ENCODE results near the gene PAPSS1.
"Not testable (repeated sequence)": the region's sequence is repeated elsewhere in the genome, so short reads cannot be mapped to it uniquely, and the experiment has no call there.

The PAPSS1 gene

DNA sequence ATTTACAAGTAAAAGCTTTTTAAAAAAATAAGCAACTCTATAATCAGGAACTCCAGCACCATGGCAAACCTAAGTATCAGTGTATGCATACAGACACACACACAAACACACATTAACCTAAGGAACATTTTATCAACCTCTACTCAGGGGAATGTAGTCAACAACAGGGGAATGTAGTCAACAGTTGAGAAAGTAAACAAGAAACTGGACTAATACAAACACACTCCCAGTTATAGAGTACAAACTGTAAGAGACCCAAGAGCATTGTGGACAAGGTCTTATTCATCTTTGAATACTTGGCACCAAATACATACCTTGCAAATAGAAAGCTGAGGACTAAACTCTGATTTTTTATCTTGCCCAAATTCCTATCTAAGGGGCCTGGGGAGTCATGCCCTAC is 36.2 kb downstream of the PAPSS1 start:
- no peak for DNase-seq

DNA sequence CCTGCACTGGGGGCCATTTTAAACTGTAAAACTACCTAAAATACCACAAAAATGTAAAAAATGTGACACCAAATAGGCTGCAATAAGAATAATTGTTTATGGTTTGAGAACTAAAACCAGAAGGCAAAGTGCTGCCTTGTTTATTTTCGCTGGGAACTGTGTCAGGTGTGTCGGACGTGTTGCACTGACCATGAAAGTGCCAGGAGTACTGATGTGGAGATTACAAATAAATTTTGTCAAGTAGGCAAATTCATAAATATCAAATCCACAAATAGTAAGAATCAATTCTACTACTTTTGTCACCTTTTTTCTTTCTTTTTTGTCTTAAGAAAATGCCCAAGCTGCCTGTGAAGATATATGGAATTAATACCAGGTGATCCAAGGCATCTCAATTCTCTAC is 37.7 kb downstream of the PAPSS1 start:
- no peak for DNase-seq

DNA sequence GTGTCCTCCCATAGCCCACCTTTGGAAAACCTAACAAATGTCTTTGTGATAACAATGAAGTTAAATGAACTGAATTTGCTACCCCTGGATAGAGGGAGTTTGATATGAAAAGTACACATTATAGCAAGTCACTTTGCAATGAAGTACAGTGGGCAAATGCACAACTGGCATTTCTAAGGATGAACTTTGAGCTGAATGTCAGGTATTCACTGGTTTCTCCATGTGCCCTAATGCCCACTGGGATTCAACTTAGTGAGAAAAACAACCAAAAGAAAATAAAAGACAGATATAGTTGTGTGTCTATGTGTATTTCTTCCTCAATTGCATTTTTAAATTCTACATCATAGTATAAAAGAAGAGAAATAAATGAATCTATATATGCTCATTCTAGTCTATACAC is 51.0 kb downstream of the PAPSS1 start:
- DNase-seq: no peak

DNA sequence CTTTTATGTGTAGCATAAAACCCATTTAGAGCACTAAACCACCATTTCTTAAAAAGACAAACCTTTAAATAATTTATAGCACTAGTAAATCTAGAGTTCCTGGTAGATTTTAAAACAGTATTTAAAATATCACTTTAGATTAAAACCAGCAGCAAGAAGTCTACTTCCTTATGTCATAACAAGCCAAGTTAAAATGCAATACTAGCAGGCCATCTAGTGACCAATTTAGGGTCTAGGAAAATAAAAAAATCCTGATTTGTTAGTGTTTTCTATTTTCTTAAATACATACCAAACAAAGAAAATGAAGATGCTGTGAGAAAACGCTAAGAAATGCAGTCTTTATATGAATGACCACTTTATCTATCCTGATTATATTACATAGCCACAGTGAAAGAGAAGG is 53.9 kb downstream of the PAPSS1 start:
- no peak for DNase-seq

DNA sequence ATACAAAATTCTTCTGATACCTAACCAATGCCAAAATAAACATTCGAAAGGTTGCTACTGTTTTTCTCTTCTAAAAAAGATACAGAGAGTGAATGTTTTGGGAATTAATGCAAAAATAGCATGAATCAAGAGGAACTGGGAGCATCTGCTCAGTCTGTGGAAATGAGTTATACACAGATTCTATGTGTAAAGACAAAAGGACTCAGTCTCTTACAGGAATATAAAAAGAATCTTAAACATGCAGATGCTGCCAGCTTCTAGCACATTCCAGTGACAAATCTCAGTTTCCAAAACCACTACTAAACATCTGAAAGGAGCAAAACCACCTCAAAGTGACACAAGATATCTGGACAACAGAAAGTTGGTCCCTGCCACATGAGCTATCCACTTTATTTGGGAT is 55.0 kb downstream of the PAPSS1 start:
- no peak for DNase-seq

DNA sequence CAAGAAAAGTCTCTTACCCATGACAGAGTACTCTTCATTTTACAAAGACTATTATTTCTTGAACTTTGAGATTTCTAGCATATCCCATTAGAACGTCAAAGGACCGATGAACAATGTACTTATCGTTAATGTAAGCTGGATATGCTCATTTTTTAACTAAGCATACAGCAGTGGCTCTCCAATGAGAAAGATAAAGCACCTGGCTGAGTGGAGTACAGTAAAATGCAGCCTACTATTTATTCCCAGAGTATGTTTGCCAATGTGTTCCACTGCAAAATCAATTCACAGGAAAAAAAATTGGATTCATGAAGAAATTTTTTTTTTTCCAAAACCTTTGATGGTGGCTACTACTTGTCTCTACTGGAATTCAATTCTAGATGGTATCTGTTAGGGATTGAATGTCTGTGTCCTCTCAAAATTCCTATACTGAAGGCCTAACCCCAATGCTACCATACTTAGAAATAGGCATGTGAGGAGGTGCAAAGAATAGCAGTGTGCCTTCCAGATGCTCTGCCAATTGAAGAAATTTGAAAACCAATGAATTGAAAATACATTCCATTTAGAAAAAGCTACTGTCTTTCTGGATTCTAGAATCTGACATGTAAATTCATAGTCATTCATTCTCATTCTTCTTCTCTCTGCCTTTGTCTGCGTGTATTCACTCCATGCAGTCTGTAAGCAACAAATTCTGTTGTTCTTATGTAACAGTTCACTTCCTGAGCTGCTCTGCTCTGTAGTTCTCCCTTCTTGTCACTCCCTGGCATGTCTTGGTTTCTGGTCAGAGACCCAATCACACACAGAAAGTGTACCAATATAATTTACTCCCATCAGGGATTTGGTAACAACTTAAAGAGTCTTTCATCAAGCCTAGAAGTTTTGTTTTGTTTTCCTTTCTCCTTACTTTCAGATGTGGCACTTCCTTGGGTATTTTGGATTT is 61.4 kb downstream of the PAPSS1 start:
- DNase-seq: no peak

DNA sequence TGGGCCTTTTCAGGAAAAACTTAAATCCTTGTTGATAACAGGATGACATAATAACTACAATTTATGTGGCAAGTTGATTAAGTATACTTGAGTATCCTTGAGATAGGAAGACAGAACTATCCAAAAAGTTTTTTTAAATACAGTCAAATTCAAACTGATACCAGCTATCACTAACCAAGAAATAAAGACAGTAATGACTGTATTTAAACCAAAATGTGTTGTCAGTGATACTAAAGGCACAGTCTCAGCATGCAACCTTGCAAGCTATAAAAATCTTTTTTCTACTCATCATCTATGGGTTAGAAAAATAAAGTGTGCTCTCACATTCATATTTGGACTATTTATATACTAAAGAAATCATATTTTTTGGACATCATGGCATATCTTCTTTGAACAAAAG is 64.7 kb downstream of the PAPSS1 start:
- no peak for DNase-seq

DNA sequence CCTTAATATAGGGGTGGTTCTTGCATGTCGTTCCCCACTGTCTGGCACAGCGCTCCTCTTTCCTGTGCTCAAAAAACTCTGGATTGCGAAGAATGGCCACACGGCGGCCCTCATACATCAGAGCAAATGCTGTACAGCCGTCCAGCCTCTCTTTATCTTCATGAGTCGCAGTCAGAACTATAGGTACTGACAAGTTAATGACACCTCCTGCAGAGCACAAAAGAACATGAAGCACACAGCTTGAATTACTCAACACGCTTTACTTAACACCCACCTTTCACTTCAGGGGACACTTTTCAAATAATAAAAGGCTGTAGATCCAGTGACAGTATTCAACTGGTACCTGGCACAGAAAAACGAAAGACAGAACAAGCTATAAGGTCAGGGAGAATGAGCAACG is 65.3 kb downstream of the PAPSS1 start:
- DNase-seq: peak; percentile 80

DNA sequence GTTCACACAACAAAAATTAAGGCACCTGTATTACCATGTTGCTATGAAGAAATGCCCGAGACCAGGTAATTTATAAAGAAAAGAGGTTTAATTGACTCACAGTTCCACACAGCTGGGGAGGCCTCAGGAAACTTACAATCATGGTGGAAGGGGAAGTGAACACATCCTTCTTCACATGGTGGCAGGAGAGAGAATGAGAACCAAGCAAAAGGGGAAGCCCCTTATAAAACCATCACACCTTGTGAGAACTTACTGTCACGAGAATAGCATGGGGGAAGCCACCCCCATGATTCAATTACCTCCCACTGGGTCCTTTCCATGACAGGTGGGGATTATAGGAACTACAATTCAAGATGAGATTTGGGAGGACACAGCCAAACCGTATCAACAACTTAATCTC is 68.6 kb downstream of the PAPSS1 start:
- DNase-seq: not testable (repeated sequence)

DNA sequence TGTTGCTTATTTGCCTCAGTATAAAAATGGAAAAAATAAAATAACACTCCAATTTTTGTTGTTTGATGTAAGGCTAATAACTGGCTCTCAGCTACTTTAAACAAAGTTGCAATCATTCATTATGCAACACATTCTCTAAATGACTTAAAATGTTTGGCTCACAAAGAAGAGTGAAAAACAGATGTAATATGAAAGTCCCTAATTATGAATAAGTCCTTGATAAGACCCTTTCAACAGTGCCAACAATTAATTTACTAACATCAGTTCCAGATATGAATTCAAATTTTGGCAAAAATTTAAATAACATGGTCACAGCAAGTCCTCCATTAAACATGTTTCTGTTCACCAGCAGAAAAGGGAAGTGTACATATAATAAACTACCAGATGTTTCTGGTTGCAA is 69.8 kb downstream of the PAPSS1 start:
- no peak for DNase-seq

DNA sequence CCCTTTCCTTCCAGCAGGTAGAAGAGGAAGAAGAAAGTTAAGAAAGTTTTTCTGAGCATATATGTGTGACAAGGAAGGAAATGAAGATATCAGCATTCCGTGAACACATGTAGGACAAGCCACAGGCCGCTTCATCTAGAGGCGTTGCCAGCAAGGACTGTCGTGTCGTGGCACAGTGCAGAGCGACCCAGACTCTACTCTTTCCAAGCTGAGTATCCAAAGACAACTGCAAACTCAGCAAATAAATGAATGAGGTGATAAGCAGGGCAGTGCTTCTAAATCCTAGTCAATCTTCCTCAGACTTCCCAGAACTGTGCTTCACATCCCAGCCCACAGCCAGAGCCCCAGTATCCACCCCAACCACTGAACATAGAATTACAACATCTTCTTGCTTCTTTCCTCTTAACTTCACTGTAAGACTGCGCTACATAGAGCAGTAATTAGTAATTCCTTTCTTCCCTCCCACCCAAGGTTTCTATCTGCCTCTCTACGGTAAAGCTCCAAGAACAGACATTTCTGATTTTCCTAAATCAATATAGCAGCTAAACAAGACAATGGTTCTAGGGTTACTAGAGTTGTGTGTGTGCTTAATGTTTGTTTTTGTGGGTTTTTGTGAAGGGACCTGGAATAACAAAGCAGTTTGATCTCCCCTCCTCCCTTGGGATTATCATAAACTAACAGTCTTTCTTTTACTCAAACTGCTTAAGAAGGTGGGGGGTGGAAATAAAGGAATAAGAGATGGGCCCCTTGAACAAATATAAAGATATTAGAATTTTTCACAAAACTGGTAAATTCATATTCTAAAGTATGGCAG is 71.6 kb downstream of the PAPSS1 start:
- no peak for DNase-seq

DNA sequence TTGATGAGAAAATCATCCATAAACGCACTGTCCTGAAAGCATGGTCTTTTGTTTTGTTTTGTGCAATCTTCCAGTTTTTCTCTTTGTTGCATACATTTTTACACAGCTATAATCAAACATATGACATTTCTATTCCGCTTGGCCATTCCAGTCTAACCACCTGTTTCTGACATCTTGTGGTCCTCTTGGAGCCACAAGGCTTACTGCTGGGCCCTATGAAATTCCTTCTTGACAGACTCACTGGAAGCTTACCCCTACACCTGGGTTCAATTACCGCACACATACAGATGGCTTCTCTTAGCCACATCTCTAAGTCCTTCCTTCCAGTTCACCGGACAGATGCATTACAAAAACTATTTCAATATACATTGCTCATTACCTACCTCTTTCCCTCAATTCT is 72.4 kb downstream of the PAPSS1 start:
- no peak for DNase-seq

DNA sequence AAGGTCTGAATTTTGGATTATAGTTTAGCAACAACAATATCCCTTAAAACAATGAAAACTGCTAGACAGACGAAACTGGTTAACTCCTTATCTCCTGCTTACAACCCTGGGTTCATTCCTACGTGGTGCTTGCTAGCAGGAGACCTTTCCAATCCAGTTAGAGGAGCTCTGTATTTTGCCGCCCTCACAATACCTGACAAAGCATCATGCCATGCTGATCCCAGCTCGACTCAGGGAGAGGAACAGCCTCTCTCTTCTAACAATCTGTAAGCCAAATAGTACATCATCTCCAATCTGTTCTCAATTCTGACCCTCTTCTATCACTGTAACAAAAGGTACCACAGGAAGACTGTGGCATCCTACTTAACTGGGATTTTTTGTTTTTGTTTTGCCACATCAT is 74.4 kb downstream of the PAPSS1 start:
- no peak for DNase-seq

DNA sequence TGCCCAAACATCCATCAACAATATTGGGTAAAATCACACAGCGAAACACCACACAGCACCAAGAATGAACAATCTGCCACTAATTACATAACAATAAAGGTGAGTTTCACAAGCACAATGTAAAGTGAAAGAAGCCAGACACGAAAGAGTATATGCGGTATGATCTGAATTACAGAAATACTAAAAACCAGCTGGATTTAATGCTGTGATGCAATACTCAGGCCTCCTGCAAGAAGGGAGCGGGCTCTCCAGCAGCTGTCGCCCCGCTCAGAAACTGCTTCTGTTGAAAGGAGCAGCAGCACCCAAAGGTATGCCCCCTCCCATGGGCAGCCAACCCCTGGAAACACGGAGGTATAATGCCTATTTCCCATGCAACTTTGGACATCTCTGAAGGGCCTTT is 77.0 kb downstream of the PAPSS1 start:
- DNase-seq: no peak

DNA sequence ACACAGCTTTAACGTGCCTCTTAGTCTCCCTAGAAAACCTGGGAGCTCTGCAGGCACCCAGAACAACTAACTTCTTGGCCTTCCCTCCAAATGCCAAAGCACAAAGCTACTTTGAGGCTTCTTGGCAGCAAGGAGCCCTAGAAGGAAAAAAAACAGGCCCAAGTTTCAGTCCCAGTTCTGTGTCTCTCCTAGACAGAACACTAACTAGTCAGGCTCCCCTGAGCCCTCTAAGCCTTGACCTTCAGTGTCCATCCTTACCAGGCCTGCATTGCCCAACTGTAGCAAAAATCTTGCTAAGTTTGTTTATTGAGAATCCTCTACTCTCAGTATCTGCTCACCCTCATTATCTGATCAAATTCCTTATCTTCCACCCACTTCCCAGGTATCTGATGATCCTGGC is 79.2 kb downstream of the PAPSS1 start:
- DNase-seq: no peak

DNA sequence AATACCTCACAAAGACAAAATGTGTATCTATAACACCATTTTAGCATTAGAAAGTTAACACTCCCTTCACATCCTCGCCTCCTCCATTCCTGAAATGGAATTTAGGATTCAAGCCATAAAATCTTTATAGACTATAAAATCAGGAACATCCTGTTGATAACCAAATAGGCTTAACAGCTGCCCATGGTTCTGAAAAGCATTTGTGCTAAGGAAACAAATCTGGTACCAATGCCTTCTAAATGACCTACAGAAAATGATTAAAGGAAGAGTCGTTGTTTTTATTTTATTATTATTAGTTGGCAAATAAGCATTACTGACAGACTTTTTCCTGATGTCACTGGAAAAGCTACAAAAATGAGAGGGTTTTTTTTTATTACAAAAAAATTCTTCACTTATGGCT is 79.8 kb downstream of the PAPSS1 start:
- no peak for DNase-seq

DNA sequence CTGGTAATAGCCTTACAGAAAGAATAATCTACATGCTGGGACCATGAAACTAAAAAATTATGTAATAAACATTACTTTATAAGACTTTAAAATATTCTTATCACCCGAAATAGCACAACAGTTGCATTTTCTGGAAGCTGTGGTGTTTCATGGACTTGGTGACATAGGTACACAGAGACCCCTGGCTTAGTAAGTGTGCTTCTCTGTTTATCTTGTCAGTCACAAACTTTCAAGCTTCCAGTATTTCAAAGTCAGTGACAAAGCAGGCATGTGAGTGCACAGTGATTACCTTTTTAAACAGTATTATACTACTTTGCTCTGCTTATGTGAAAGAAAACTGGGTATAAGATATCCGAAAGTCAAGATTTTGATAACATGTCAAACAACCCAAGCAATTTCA is 84.3 kb downstream of the PAPSS1 start:
- DNase-seq: no peak

DNA sequence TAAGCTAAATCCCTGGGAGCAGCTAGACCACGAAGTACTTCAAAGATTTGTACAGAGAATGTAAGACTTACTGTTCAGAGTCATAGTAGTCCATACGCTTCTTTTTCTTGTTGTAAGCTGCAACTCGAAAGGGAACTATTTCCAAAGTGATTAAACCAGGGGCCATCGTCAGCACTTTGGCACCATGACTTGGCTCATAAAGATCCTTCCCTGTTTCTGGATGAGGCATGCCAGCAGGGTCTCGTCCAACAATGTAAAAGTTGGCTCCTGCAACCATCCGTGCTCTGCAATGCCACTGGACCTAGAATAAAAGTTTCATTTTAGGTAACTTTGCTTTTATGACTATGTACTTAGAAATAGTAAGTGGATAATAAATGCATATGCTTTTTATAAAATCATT is 88.5 kb downstream of the PAPSS1 start:
- DNase-seq: no peak

DNA sequence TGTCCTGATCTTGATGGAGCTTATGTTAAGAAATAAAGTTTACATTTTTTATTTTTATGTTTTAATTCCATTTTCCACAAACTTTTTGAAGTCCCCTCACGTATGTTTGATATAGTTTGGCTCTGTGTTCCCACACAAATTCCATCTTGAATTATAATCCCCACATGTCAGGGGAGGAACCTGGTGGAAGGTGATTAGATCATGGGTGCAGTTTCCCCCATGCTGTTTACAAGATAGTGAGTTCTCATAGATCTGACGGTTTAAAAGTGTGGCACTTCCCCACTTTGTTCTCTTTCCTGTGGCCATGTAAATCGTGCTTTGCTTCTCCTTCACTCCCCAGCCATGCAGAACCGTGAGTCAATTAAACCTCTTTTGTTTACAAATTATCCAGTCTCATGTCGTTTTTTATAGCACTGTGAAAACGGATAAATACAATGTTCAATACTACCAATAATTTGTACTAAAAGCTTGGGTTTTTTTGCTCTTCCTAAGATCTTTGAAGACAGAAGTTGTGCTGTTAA is 89.8 kb downstream of the PAPSS1 start:
- DNase-seq: no peak

DNA sequence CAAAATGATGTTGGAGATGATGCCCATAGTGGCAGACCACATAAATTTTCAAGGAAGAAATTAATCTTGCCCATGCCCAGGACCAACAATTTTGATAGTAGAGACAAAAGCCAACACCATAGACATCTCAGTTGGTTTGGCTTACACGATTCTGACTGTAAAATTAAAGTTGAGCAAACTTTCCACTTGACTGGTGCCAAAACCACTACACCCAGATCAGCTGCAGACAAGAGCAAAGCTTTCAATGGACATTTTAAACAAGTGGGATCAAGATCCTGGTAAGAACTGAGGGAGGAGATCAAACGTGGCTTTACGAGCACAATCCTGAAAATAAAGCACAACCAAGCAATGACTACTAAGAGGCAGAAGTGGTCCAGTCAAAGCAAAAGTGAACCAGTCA is 90.7 kb downstream of the PAPSS1 start:
- DNase-seq: no peak

DNA sequence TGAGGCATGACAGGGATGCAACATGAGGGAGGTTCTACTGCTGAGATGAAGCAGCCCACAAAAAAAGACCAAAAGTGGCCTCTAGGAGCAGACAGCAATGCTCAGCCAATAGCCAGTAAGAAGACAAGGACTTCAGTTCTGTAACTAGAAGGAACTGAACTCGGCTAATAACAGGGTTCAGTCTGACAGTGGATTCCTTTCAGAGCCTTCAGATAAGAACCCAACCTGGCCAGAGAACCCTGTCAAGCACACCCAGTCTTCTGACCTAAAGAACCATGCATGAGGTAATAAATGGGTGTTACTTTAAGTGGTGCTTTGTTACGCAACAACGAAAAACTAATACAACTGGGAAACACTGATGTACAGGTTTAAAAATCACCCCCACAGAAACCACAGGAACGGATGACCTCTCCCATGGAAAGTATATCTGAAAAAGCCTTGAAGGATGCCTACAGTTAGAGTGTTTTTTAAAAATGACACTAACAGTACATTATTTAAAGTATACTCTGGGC is 94.6 kb downstream of the PAPSS1 start:
- no peak for DNase-seq

DNA sequence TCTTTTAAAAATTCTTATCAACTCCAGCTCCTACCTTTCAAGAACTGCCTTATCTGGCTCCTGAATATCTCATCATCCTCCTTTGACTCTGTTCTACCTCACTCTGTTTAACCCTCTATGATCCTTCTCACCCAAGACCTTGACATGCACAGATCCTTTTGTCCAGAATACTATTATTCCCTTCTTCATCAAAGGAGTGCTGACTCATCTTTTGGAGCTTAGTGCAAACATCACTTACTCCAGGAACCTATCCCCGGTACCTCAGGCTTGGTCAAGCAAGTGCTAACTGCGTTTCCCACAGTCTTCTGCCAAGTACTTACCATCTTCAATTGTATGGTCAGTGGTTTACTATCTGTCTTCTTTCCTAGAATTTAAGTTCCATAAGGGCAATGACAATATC is 96.0 kb downstream of the PAPSS1 start:
- DNase-seq: no peak

DNA sequence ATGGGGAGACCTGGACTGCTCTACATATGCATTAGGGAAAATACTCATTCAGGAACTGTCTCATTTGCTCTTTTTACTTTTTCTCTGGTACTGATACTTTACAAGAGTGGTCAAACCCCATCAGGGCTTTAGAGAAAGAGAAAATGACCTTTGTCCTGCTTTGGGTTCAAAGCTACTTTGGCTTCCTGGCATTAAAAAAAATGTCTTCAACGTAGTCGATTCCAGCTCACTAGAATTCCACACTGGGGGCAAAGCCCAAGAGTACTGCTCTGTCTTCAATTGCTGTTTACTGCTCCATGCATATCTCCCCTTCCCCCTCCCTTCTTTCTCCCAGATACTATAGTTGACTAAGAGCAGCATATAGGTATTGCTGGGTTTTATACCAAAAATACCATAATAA is 98.0 kb downstream of the PAPSS1 start:
- no peak for DNase-seq

DNA sequence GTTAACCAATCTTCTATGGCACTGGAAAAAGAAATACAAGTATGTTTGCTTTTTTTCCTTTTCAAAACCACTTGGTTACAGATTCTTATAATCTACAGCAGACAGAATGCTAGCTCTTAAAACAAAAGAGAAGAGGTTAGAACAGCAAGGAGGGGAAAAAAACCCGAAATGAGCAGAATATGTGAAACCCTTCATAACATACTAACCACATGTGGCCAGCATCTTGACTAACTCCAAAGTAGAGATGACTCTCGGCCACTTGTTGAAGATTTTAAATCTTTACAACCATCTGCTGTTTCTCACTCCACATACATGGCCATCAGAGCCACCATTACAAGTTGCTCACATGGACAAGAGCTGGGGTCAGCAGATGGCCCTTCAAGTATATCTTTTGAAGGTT is 100.3 kb downstream of the PAPSS1 start:
- DNase-seq: no peak
